HG02798 (cell line): ENCODE measurements around the gene FGA.
A peak's percentile ranks its signal among the peaks of the same experiment; 100 is the strongest.

Source experiments
- ATAC-seq: cut with Tn5 transposase; IDR thresholded peaks from one replicate; pipeline ENCODE4 v1.9.1; 2021; ENCODE audit warnings: mild to moderate bottlenecking; ENCODE audit not compliant: unreplicated experiment, poor library complexity

The FGA gene

GRCh38 chr4:154549894-154550790, 40.4 kb downstream of the FGA start, which contains the start of gene PLRG1:
PLRG1 (minus strand) TSS chr4:154550400; CDS start chr4:154550308, 92 bp downstream.
- peak; percentile 99 for ATAC-seq

- ATAC-seq = no peak
These were observed 44.9 kb downstream of the FGA start for GRCh38 chr4:154545689-154546088.

- no peak for ATAC-seq
These were observed 48.2 kb downstream of the FGA start for GRCh38 chr4:154542271-154542879.
